ENCODE data around the gene ATP13A2.

Gene ATP13A2

GRCh38 chr1:17032741-17033140, 21.0 kb upstream of the ATP13A2 start:
- no peak for DNase-seq (ENCODE audit: low read depth, low spot score)

- DNase-seq (ENCODE audit: low read depth, low spot score), result no peak
These were observed 19.7 kb upstream of the ATP13A2 start for GRCh38 chr1:17031436-17031835.

- peak; percentile 32 for DNase-seq (ENCODE audit: low read depth, low spot score)
These were observed 18.5 kb upstream of the ATP13A2 start for GRCh38 chr1:17030206-17030605.

GRCh38 chr1:17028662-17029188, 17.0 kb upstream of the ATP13A2 start:
- no peak for DNase-seq (ENCODE audit: low read depth, low spot score)

- DNase-seq (ENCODE audit: low read depth, low spot score), result no peak
These were observed 16.2 kb upstream of the ATP13A2 start for GRCh38 chr1:17027900-17028299.

GRCh38 chr1:17027403-17027802, 15.7 kb upstream of the ATP13A2 start:
- no peak for DNase-seq (ENCODE audit: low read depth, low spot score)

- DNase-seq (ENCODE audit: low read depth, low spot score), result no peak
These were observed 13.0 kb upstream of the ATP13A2 start for GRCh38 chr1:17024721-17025120.

GRCh38 chr1:17023573-17023972, 11.8 kb upstream of the ATP13A2 start:
- DNase-seq (ENCODE audit: low read depth, low spot score), result no peak

GRCh38 chr1:17023102-17023501, 11.4 kb upstream of the ATP13A2 start:
- no peak for DNase-seq (ENCODE audit: low read depth, low spot score)

GRCh38 chr1:17021896-17022295, 10.2 kb upstream of the ATP13A2 start:
- no peak for DNase-seq (ENCODE audit: low read depth, low spot score)

GRCh38 chr1:17020502-17020901, 8.8 kb upstream of the ATP13A2 start:
- no peak for DNase-seq (ENCODE audit: low read depth, low spot score)

GRCh38 chr1:17018849-17019248, 7.1 kb upstream of the ATP13A2 start:
- no peak for DNase-seq (ENCODE audit: low read depth, low spot score)

GRCh38 chr1:17017435-17017834, 5.7 kb upstream of the ATP13A2 start:
- DNase-seq (ENCODE audit: low read depth, low spot score), result no peak

- DNase-seq (ENCODE audit: low read depth, low spot score), result no peak
These were observed 4.6 kb upstream of the ATP13A2 start for GRCh38 chr1:17016317-17016661.

- peak; percentile 43 for DNase-seq (ENCODE audit: low read depth, low spot score)
These were observed 3.2 kb upstream of the ATP13A2 start for GRCh38 chr1:17014671-17015567.

- DNase-seq (ENCODE audit: low read depth, low spot score), result no peak
These were observed 2.0 kb upstream of the ATP13A2 start for GRCh38 chr1:17013491-17014320.

- peak; percentile 49 for DNase-seq (ENCODE audit: low read depth, low spot score)
These were observed 1.2 kb upstream of the ATP13A2 start for GRCh38 chr1:17012775-17013490.

- DNase-seq (ENCODE audit: low read depth, low spot score), result no peak
These were observed 663 bp downstream of the ATP13A2 start for GRCh38 chr1:17011092-17011438.

- DNase-seq (ENCODE audit: low read depth, low spot score), result no peak
These were observed 2.0 kb downstream of the ATP13A2 start for GRCh38 chr1:17009706-17010105.

GRCh38 chr1:17008208-17008855, 3.4 kb downstream of the ATP13A2 start:
- DNase-seq (ENCODE audit: low read depth, low spot score), result no peak

GRCh38 chr1:17007121-17007520, 4.6 kb downstream of the ATP13A2 start:
- peak; percentile 53 for DNase-seq (ENCODE audit: low read depth, low spot score)

GRCh38 chr1:17005365-17005740, 6.4 kb downstream of the ATP13A2 start:
- DNase-seq (ENCODE audit: low read depth, low spot score), result no peak
